ENCODE measurements around the gene EIF5B. TPM values are rescaled to one million over a fixed set of nuclear protein-coding genes. Genes with fewer than 3 reads are reported as not detected.
"Not testable (repeated sequence)": the region's sequence is repeated elsewhere in the genome, so short reads cannot be mapped to it uniquely, and the experiment has no call there.

The EIF5B gene
- total RNA-seq, 4 donors from 2014 or later: 33.0 to 71.3 (median 50.7) TPM

DNA sequence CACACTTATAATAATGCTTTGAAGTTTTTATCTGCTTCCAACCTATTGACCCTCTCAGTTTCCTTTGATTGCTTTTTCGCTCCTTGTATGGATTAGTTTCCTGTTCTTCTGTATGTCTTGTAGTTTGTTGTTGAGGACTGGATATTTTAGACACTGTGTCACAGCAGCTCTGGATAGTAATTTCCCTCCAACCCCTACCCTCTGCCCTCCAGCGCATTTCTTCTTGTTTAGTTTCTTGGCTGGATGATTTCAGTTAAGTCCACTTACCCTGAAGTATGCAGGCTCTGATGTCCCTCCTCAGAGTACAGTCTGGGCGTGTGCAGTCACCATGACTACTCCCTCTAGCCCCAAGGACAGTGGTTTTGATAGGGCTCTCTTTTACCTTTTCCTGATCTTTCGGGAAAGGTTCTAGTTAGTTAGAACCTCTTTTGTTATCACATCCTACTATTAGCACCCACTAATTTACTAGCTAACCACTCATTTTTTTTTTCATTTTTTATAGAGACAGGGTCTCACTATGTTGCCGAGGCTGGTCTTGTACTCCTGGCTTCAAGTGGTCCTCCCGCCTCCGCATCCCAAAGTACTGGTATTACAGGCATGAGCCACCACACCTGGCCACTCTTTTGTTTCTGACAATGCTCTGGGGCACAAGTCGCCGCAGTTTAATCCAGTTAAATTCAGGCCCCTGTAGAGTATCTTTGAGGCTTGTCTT, 19.9 kb upstream of the EIF5B start:
- no peaks in the 10 kb centered on the region for H3K9me3 ChIP-seq
- H3K4me3 ChIP-seq: no peak overlapping the region
- TF ChIP-seq, protein P1, sequence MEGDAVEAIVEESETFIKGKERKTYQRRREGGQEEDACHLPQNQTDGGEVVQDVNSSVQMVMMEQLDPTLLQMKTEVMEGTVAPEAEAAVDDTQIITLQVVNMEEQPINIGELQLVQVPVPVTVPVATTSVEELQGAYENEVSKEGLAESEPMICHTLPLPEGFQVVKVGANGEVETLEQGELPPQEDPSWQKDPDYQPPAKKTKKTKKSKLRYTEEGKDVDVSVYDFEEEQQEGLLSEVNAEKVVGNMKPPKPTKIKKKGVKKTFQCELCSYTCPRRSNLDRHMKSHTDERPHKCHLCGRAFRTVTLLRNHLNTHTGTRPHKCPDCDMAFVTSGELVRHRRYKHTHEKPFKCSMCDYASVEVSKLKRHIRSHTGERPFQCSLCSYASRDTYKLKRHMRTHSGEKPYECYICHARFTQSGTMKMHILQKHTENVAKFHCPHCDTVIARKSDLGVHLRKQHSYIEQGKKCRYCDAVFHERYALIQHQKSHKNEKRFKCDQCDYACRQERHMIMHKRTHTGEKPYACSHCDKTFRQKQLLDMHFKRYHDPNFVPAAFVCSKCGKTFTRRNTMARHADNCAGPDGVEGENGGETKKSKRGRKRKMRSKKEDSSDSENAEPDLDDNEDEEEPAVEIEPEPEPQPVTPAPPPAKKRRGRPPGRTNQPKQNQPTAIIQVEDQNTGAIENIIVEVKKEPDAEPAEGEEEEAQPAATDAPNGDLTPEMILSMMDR (IDR thresholded peaks at IDR 0.05 in 4 of 5, conservative IDR thresholded peaks at IDR 0.05 in 1 of 5): no peak
- no peak for TF ChIP-seq POLR2A (IDR thresholded peaks at IDR 0.05)
- intact Hi-C loops (cut with DNase I; ENCODE audit: low total_unique reads) (no loop called here), in situ Hi-C loops (cut with MboI; ENCODE audit: low sequenced_read_pairs in 4 of 4) (no loop called here)
- no peaks in the 10 kb centered on the region for H3K4me1 ChIP-seq
- no peaks in the 10 kb centered on the region for H3K27me3 ChIP-seq
- DNase-seq (no peak), ATAC-seq (no peak)
- no peak overlapping the region for H3K27ac ChIP-seq
- H3K36me3 ChIP-seq: peaks cover 0 to 53% of the 10 kb centered on the region in 2 donors

DNA sequence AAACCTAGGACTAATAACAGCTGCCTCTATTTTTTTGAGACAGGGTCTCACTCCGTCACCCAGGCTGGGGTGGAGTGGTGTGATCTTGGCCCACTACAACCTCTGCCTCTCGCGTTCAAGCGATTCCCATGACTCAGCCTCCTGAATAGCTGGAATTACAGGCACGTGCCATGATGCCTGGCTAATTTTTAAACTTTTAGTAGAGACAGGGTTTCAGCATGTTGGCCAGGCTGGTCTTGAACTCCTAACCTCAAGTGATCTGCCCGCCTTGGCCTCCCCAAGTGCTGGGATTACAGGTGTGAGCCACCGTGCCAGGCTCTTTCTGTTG, 19.4 kb upstream of the EIF5B start:
- H3K4me1 ChIP-seq; DNase-seq; H3K27ac ChIP-seq; H3K4me3 ChIP-seq; H3K27me3 ChIP-seq; in situ Hi-C loops (cut with MboI; ENCODE audit: low sequenced_read_pairs in 4 of 4); H3K9me3 ChIP-seq; intact Hi-C loops (cut with DNase I; ENCODE audit: low total_unique reads); ATAC-seq: not testable (repeated sequence)
- H3K36me3 ChIP-seq: peaks cover 0 to 57% of the 10 kb centered on the region in 2 donors

DNA sequence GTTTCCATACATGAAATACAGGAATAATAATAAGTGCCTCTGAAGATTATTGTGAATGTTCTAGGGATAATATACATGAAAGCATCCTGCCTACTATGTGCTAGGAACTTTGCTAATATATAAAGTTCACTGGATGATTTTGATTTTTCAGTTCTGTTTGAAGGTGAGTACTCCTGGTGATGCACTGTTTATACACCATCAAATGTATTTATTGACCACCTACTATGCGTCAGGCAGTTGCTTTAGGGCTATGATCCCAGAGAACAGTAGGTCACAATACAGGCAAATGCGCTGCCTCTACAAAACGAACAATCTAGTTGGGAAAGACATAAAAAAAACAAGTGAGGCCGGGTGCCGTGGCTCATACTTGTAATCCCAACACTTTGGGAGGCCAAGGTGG, 11.8 kb upstream of the EIF5B start:
- intact Hi-C loops (cut with DNase I; ENCODE audit: low total_unique reads): no loop called here

DNA sequence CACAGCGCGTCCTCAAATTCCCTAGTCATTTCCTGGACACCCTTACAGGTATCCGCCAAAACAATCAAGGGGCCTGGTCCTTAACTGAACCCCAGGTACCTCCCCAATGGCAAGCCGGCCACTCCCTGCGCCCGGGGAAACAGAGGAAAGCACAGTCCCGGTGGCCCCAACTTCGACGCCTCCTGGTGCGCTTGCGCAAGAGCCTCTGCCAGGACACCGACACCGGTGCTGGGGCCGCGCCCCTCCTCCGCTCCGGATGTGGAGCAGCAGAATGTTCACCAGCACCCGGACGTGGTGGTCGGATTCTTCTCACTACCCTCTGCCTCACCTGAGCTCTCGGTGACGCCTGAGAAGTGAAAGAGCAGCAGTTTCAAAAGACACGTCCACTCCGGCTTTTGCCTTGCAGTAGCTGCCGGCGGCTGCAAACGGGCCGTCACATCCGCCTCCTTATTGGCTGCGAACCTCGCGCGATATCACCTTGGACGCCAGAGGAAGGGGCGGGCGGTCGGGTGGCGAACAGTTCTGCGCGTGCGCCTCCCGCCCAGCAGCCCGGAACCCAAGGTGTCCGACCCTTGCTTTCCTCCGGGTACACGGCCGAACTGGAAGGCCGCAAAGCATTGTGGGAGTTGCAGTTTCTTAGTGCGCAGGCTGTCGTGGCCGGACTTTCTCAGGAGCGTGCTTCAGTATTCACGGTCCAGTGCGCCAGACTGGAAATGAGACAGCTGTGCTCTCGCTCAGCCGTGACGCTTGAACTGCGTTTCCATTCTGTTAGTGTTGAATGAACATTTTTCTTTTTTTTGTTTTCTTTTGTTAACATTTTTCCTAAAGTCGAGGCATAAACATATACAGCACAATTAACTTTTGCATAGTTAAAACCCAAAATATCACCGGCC, 1.0 kb upstream of the EIF5B start, which contains the start of gene TXNDC9:
TSS of gene TXNDC9 (minus strand) at position 423 of the 893 bp plus-strand sequence. CDS start 3,123 bp downstream, outside the sequence.
- in situ Hi-C loops (cut with MboI; ENCODE audit: low sequenced_read_pairs in 4 of 4): loop anchor here in 2 of 4 donors (25.0 kb wide), 2 partner anchors 149 to 151 kb away; partner anchors contain the start of genes MITD1 (in 2 of the 2), MRPL30 (in 2 of the 2) and REV1 (in 1 of the 2)
- peak; percentile 99 for DNase-seq
- Histone ChIP-seq H3K27ac (peak within 1 kb of the TSS; percentile 94 to 98 (median 97)), H3K36me3 (peaks cover 0 to 21% of the 10 kb centered on the region in 2 donors), H3K9me3 (no peaks in the 10 kb centered on the region), H3K4me3 (peak within 1 kb of the TSS; percentile 87 to 98 (median 92)), H3K27me3 (no peaks in the 10 kb centered on the region), H3K4me1 (peaks cover 33 to 34% of the 10 kb centered on the region in 2 donors)
- TF ChIP-seq, protein P1 (IDR thresholded peaks at IDR 0.05 in 4 of 5, conservative IDR thresholded peaks at IDR 0.05 in 1 of 5): no peak
- TF ChIP-seq POLR2A (IDR thresholded peaks at IDR 0.05): peak; percentile 80 to 81
- intact Hi-C loops (cut with DNase I; ENCODE audit: low total_unique reads): loop anchor here (1.0 to 5.0 kb wide), 4 partner anchors 51 to 1227 kb away; partner anchors contain the start of genes LIPT1, MITD1, MRPL30 and PDCL3
- ATAC-seq: peak; percentile 90 to 94

More for the DNA sequence above, 11.8 kb upstream of the EIF5B start:
- H3K27ac ChIP-seq: no peak overlapping the region
- H3K27me3 ChIP-seq: no peaks in the 10 kb centered on the region
- no peak for ATAC-seq
- H3K4me3 ChIP-seq: no peak overlapping the region
- no peak for TF ChIP-seq POLR2A (IDR thresholded peaks at IDR 0.05)
- peaks cover 0 to 90% of the 10 kb centered on the region in 2 donors for H3K36me3 ChIP-seq
- DNase-seq: no peak
- no peaks in the 10 kb centered on the region for H3K4me1 ChIP-seq
- in situ Hi-C loops (cut with MboI; ENCODE audit: low sequenced_read_pairs in 4 of 4): loop anchor here in 2 of 4 donors (25.0 kb wide), 2 partner anchors 138 to 162 kb away; partner anchors contain the start of genes MITD1 (in 2 of the 2), MRPL30 (in 2 of the 2) and REV1 (in 1 of the 2)
- no peaks in the 10 kb centered on the region for H3K9me3 ChIP-seq

DNA sequence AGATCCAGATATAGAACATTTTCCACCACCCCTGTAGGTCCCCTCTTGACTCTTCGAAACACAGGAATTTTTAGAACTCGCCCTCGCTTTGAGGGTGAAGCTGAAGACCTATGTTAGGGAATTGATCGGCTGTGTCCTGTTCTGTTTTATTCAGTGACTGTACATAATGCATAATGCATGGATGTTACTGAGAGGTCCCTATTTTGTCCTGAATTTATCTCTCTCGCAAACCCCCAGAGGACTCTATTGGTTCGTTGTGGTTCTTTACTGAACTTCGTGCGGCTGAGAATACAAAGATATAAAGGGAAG, 431 bp upstream of the EIF5B start:
- Histone ChIP-seq H3K36me3 (peaks cover 0 to 15% of the 10 kb centered on the region in 2 donors), H3K4me3 (peak overlapping the region; percentile 87 to 98 (median 92)), H3K9me3 (no peaks in the 10 kb centered on the region), H3K4me1 (peaks cover 34 to 35% of the 10 kb centered on the region in 2 donors), H3K27ac (peak overlapping the region; percentile 94 to 98 (median 97)), H3K27me3 (no peaks in the 10 kb centered on the region)
- in situ Hi-C loops (cut with MboI; ENCODE audit: low sequenced_read_pairs in 4 of 4): loop anchor here in 2 of 4 donors (25.0 kb wide), 2 partner anchors 149 to 151 kb away; partner anchors contain the start of genes MITD1 (in 2 of the 2), MRPL30 (in 2 of the 2) and REV1 (in 1 of the 2)
- TF ChIP-seq, protein P1 (IDR thresholded peaks at IDR 0.05 in 4 of 5, conservative IDR thresholded peaks at IDR 0.05 in 1 of 5): no peak
- TF ChIP-seq POLR2A (IDR thresholded peaks at IDR 0.05): no peak
- ATAC-seq: peak; percentile 14 to 20
- no peak for DNase-seq
- intact Hi-C loops (cut with DNase I; ENCODE audit: low total_unique reads): loop anchor here (1.0 to 5.0 kb wide), 5 partner anchors 51 to 1226 kb away; partner anchors contain the start of genes LIPT1, MITD1, MRPL30 and PDCL3

Data from gastrocnemius medialis (tissue), 4 donors.